Activated naive CD8-positive, alpha-beta T cell treated with anti-CD3 and anti-CD28 coated beads, Interleukin-2, amount 50 U/mL, for 16 hours (primary cell): ENCODE measurements around the gene MMP24OS.
"Not testable (repeated sequence)": the region's sequence is repeated elsewhere in the genome, so short reads cannot be mapped to it uniquely, and the experiment has no call there.

Experiments used
- DNase-seq: peaks from one replicate; pipeline ENCODE4 v3.0.0-alpha.2; 2020; ENCODE audit warnings: low read depth, low spot score

MMP24OS gene

DNA sequence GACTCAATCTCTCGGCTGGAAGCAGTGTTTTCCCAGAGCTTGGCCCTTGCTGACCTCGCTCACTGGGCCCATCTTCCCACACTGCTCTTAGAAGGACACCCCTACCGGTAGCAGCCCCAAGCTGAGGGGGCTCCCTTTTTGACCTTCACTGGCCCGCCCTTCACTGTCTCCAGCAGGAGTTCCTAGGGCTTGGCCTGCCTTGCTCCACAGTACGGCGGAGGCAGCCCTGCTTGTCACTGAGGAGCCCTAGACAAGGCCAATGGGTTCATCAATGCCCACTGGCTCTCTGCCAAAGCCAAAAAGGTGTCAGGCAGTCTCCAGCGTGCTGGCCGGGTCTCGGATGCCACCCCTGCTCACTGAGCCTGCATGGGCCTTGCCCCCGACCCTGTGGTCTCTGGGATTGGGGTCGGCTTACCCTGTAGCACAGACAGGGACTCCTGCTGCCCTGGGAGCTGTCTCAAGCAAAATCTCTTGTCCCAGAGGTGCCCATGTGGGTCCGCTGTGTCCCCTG, 2.1 kb downstream of the MMP24OS start:
- DNase-seq: no peak

DNA sequence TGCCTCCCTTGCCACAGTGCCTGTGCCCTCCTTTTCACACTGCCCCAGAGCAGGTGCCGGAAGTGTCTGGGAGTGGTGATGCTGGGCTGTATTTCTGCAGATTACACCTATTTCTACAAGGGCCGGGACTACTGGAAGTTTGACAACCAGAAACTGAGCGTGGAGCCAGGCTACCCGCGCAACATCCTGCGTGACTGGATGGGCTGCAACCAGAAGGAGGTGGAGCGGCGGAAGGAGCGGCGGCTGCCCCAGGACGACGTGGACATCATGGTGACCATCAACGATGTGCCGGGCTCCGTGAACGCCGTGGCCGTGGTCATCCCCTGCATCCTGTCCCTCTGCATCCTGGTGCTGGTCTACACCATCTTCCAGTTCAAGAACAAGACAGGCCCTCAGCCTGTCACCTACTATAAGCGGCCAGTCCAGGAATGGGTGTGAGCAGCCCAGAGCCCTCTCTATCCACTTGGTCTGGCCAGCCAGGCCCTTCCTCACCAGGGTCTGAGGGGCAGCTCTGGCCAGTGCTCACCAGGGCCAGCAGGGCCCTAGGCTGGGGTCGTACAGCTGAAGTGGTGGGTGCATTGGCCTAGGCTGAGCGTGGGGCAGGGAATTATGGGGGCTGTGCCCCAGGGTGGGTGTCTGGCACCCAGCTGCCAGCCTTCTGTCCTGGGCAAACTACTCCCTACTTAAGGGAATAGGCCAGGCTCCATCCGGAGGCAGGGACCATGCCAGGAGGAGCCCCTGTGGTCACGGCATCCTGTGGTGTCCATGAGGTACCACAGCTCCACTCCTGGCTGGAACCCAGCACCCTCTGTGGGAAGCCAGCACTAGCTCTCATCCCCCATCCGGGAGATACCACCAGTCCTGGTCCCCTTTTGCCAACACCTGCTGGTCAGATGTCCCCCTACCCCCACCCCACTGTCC, 3.5 kb downstream of the MMP24OS start:
- DNase-seq: no peak

- DNase-seq: no peak
Observed at GRCh38 chr20:35273449-35274171, 4.3 kb downstream of the MMP24OS start.

- no peak for DNase-seq
Observed at GRCh38 chr20:35271904-35272303, 6.0 kb downstream of the MMP24OS start.

- no peak for DNase-seq
Observed at GRCh38 chr20:35271073-35271882, 6.6 kb downstream of the MMP24OS start.

DNA sequence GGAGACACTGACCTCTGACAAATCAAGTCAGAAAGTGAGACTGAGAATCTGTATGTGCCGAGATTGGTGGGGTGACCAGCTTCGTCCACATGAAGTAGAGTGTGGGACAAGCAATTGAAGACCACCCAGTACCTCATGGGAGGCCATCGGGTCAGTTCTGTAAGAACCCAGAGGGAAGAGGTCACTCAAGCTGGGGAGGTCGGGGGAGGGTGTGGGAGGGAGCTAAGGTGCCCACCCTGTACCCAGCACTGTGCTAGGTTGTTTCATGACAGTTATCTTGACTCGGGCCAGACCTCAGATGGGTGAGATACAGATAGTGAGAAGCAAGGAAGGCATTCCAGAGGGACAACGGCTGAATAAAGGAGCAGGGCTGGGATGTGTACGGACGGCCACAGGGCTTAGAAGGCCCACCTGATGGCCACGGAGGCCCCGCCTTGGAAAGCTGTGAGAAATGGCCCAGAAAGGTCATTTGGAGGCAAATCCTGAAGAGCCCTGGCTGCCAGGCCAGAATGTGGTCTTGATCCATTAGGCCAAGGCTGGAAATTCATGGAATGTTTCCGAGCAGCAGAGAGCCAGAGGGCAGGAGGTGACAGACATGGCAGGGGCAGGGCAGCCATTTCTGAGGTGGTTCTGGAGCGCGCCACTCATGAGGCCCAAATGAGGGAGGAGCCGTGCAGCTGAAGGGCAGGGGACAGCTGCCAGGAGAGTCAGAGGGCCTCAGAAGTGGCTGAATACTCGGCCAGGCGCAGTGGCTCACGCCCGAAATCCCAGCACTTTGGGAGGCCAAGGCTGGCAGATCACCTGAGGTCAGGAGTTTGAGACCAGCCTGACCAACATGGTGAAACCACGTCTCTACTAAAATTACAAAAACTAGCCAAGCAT, 7.7 kb downstream of the MMP24OS start:
- DNase-seq: no peak

DNA sequence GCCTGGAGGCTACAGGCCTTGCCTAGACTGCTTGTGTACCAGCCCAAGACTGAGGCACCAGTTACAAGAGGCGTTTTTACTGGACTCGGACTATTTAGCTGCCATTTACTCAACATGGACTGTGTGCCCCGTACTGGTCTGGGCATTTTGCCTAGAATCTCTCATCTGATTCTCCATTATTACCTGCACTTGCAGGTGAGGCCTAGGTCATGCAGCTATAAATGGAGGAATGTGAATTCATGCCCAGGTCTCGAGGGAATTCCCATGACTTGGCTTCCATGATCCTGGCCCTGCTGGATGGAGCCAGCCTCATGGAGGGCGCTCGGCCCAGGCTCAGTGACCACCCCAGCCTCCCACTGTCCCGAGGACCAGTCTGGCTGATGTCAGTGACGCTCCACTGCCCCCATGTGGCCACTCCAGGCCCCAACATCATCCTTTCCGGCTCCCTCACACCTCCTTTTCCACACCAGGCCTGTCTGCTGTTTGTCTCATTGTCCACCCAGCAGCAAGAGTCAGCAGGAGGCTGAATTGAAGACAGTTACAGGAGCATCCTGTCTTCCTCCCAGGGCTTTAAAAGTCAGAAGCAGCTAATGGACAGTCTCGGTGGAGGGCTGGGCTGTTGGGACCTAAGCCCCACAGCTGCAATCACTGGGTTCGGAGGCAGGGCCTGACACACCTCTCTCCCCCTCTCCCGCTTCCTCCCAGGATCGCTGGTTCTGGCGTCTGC, 8.7 kb downstream of the MMP24OS start:
- no peak for DNase-seq

DNA sequence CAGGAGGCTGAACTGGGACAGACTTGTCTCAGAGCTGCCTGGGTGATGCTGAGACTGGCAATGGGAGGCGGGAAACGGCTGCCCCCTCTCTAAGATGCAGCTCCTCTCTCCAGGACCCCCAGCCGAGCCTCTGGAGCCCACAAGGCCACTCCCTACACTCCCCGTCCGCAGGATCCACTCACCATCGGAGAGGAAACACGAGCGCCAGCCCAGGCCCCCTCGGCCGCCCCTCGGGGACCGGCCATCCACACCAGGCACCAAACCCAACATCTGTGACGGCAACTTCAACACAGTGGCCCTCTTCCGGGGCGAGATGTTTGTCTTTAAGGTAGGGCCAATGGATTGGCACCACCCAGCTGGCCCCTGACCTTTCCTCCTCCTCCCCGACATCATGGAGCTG, 10.8 kb downstream of the MMP24OS start:
- DNase-seq: no peak

GRCh38 chr20:35264755-35265154, 13.2 kb downstream of the MMP24OS start:
- no peak for DNase-seq

- DNase-seq: no peak
Observed at GRCh38 chr20:35263532-35264341, 14.2 kb downstream of the MMP24OS start.

GRCh38 chr20:35262731-35263531, 15.0 kb downstream of the MMP24OS start:
- not testable (repeated sequence) for DNase-seq

DNA sequence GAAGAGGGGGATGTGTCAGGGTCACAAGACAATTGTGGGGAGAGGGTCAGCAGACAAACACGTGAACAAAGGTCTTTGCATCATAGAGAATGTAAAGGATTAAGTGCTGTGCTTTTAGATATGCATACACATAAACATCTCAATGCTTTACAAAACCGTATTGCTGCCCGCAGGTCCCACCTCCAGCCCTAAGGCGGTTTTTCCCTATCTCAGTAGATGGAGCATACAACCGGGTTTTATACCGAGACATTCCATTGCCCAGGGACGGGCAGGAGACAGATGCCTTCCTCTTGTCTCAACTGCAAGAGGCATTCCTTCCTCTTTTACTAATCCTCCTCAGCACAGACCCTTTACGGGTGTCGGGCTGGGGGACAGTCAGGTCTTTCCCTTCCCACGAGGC, 15.6 kb downstream of the MMP24OS start:
- DNase-seq: not testable (repeated sequence)

DNA sequence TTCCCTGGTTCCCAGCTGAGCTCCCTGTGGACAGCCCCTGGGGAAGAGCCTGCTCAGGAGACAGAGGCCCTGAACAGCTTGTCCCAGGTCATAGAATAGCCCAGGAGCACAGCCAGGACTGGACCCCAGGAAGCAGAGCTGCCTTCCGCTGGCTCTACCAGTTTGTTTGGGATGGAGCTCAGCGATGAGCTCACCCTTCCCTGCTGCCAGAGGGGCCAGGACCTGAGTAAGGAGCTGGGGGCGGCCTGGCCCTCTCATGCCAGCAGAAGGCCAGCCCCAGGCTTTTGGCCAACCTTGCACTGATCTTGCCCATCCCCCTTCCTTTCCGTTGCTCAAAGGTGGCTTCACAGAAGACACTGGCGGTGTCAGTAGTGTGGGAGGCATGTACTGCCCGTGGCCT, 17.5 kb downstream of the MMP24OS start:
- DNase-seq: no peak

DNA sequence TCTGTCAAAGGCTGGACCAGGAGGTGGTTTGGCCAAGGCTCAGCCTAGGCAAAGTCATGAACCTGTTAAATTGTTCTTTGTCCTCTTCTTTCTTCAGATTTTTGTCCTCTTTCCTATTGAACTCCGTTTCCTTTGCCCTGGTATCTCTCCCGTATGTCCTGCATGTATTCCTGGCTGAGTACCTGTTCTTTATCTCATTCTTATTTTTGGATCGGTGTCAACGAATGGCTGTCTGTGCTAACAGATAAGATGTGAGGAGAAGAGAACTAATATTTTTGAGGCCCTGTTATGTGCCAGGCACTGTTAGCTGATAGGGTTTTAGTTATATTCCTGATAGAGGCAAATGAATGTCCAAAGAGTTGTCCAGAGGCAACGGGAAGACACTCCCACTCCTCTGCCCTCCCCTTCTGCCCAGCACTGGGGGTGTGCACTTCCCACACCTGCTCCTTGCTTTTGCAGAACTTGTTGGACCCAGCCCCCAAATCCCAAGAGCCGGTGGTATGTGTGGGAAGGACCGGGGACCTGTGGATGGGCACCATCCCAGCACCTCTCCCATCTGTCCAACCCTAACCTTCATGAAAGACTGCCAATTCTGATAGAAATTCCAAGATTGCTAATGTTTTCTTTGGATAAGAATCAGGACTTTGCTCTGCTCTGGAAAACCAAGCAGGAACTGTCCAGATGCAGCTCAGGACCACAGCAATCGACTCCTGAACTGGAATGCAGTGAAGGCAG, 20.6 kb downstream of the MMP24OS start:
- DNase-seq: no peak

GRCh38 chr20:35254448-35254999, 23.4 kb downstream of the MMP24OS start:
- DNase-seq: no peak

GRCh38 chr20:35253010-35253409, 24.9 kb downstream of the MMP24OS start:
- DNase-seq: no peak

DNA sequence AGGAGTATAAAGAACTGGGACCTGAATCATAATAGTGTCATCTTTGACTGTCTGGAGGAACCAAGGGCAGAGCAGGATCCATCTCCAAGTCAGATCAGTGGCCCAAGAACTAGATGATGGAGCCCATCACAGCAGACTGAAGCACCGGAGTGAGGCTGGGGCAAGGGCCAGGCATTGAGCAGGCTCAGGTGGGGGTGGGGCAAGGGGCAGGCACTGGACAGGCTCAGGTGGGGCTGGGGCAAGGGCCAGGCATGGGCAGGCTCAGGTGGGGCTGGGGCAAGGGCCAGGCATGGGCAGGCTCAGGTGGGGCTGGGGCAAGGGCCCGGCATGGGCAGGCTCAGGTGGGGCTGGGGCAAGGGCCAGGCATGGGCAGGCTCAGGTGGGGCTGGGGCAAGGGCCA, 25.3 kb downstream of the MMP24OS start:
- not testable (repeated sequence) for DNase-seq
